Gastroesophageal sphincter (tissue), 4 donors: ENCODE data around the gene DMRT1. TPM values are rescaled to one million over a fixed set of nuclear protein-coding genes. Genes with fewer than 3 reads are reported as not detected.
A peak's percentile ranks its signal among the peaks of the same experiment; 100 is the strongest.

Experiments used
- ATAC-seq: fragments of 150-250 bp; one replicate; pipeline ENCODE4 v1.9.1; 2016; ENCODE audit warnings: mild to moderate bottlenecking, moderate library complexity
- H3K27ac ChIP-seq, 4 donors: fragments of 200-600 bp; sonication (generic) in 3 of 4; 1 replicate in 3 of 4; 2 replicates in 1 of 4; pipeline ENCODE4 v1.5.1; 2016 to 2019
- H3K27me3 ChIP-seq: fragments of 200-600 bp; sonication (generic); one replicate; pipeline ENCODE4 v1.5.1; 2019
- H3K36me3 ChIP-seq, 2 donors: fragments of 200-600 bp; sonication (generic); one replicate each; pipeline ENCODE4 v1.5.1; 2019; ENCODE audit warnings: control low read depth in 1 of 2
- H3K4me1 ChIP-seq, 3 donors: fragments of 200-600 bp; sonication (generic); 1 replicate in 2 of 3; 2 replicates in 1 of 3; pipeline ENCODE4 v1.5.1; 2016 to 2019; ENCODE audit warnings: control low read depth in 2 of 3
- H3K4me3 ChIP-seq, 2 donors: fragments of 200-600 bp; sonication (generic); one replicate each; pipeline ENCODE4 v1.5.1; 2019; ENCODE audit warnings: mild to moderate bottlenecking in 1 of 2, moderate library complexity in 1 of 2
- H3K9me3 ChIP-seq, 3 donors: fragments of 200-600 bp; sonication (generic); one replicate each; pipeline ENCODE4 v1.5.1; 2017 to 2019; ENCODE audit warnings: control low read depth in 2 of 3
- EP300 ChIP-seq: sonication (generic); formaldehyde crosslinking; IDR thresholded peaks from one replicate; pipeline ENCODE4 v1.6.1; 2017; ENCODE audit warnings: antibody characterized with exemption, mild to moderate bottlenecking
- POLR2A ChIP-seq, 2 donors: fragments of 450-650 bp; IDR thresholded peaks; one replicate each; pipeline ENCODE4 v1.6.1; 2017; ENCODE audit warnings: antibody characterized with exemption in 2 of 2, mild to moderate bottlenecking in 2 of 2, moderate library complexity in 1 of 2
- POLR2AphosphoS5 ChIP-seq: sonication (generic); formaldehyde crosslinking; IDR thresholded peaks from one replicate; pipeline ENCODE4 v1.6.1; 2017; ENCODE audit warnings: antibody characterized with exemption
- WGBS, 2 donors: methylation state at CpG; one replicate each; pipeline ENCODE4 v1.1.5; 2018; ENCODE audit warnings: low coverage in 1 of 2; 5-methylcytosine and 5-hydroxymethylcytosine counted together
- total RNA-seq, 4 donors: library from RNA; depleted of rRNA; stranded (reverse); fragments of >200 nt; gene quantifications; one replicate each; pipeline ENCODE4 v1.1.0, GENCODE V29; 2016
- TF ChIP-seq, protein P1 (sequence below), 4 experiments: fragments of 200-600 bp in 2 of 4; fragments of 450-650 bp in 2 of 4; sonication (generic) in 1 of 4; IDR thresholded peaks; one replicate each; pipeline ENCODE4 v1.5.1; 2017 to 2019; ENCODE audit warnings: antibody characterized with exemption in 4 of 4, mild to moderate bottlenecking in 2 of 4, moderate library complexity in 2 of 4

Gene DMRT1
- total RNA-seq, 4 donors from 2014 or later, result not detected

DNA sequence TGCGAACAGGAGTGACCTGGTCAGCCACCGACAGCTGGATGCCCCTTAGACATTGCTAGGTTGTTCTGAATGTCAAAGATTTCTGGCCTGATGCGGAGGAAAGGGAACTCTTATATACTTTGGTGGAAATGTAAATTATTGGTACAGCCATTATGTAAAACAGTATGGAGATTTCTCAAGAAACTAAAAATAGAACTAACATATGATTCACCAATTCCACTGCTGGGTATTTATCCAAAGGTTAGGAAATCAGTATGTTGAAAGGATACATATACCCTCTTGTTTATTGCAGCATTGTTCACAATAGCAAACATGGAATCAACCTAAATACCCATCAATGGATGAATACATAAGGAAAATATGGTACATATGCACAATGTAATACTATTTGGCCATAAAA lies 166.7 kb downstream of the DMRT1 start:
- H3K4me1 ChIP-seq, result no peaks in the 10 kb centered on the region

DNA sequence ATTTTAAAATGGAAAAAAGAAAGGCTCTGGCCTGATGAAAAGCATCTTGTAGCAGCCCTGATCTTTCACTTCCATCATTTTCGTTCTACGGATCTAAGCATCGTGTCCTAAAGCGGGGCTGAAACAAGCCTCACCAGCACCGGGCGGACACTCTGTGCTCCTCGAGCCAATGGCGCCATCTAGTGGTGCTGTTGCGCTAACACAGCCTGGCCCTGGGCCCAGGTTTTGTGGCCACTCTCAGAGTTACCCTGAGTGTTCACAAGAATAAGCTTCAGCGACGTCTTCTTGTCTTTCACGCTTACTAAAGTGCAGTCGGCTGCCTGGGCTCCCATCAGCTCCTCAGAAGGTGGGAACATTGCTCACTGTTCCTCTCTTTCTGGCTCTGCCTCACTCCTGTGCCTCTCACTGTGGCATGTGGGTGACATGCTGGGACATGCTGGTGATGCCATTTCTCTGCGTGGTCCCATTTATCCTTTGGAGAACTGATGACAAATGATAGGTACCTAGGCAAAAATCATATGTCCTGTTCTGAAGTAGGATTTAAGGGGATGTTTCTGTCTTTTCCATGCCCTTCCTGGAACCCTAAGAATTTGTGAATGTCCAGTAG lies 167.7 kb downstream of the DMRT1 start:
- no peaks in the 10 kb centered on the region for H3K9me3 ChIP-seq
- TF ChIP-seq EP300 (no peak), POLR2AphosphoS5 (peak; percentile 15), POLR2A (IDR thresholded peaks at IDR 0.05) (no peak)
- TF ChIP-seq, protein P1, sequence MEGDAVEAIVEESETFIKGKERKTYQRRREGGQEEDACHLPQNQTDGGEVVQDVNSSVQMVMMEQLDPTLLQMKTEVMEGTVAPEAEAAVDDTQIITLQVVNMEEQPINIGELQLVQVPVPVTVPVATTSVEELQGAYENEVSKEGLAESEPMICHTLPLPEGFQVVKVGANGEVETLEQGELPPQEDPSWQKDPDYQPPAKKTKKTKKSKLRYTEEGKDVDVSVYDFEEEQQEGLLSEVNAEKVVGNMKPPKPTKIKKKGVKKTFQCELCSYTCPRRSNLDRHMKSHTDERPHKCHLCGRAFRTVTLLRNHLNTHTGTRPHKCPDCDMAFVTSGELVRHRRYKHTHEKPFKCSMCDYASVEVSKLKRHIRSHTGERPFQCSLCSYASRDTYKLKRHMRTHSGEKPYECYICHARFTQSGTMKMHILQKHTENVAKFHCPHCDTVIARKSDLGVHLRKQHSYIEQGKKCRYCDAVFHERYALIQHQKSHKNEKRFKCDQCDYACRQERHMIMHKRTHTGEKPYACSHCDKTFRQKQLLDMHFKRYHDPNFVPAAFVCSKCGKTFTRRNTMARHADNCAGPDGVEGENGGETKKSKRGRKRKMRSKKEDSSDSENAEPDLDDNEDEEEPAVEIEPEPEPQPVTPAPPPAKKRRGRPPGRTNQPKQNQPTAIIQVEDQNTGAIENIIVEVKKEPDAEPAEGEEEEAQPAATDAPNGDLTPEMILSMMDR (IDR thresholded peaks at IDR 0.05), result peak; percentile 81 to 94 (median 87)
- no peak overlapping the region for H3K4me3 ChIP-seq
- H3K27ac ChIP-seq, result no peak overlapping the region
- H3K36me3 ChIP-seq, result no peaks in the 10 kb centered on the region
- H3K27me3 ChIP-seq, result peaks cover 61% of the 10 kb centered on the region
- 6 to 11% methylated on average over 12 to 13 of the region's 14 CpGs for WGBS, 2 donors
- H3K4me1 ChIP-seq, result no peaks in the 10 kb centered on the region
- peak; percentile 94 for ATAC-seq

More for the DNA sequence above, 166.7 kb downstream of the DMRT1 start:
- Histone ChIP-seq H3K4me3 (no peak overlapping the region), H3K36me3 (no peaks in the 10 kb centered on the region), H3K27me3 (peaks cover 68% of the 10 kb centered on the region), H3K9me3 (no peaks in the 10 kb centered on the region), H3K27ac (no peak overlapping the region)
- 74 to 92% methylated on average over 3 of the region's 3 CpGs for WGBS, 2 donors
- TF ChIP-seq, protein P1 (IDR thresholded peaks at IDR 0.05), result no peak
- TF ChIP-seq EP300, result no peak
- no peak for TF ChIP-seq POLR2A (IDR thresholded peaks at IDR 0.05)
- TF ChIP-seq POLR2AphosphoS5, result no peak
- ATAC-seq, result no peak

DNA sequence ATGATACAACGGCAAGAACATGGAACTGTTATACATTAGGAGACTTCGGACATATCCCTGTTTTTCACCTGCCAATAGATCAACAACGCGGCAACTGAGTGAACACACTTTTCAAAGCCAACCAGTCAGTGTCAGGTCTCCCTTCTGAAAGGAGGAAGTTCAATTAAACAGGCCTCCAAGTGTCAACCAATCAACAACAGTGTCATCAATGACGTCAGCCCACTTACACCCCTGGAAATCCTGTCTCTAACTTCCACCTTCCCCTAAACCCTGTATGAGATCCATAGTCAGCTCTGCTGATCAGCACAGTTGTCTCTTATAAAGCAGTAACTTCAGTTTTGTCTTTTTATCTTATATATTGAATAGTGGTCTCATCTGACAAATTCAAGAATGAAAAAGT lies 171.5 kb downstream of the DMRT1 start:
- ATAC-seq, result no peak
- Histone ChIP-seq H3K4me3 (no peak overlapping the region), H3K9me3 (no peaks in the 10 kb centered on the region), H3K27me3 (peaks cover 41% of the 10 kb centered on the region), H3K4me1 (no peaks in the 10 kb centered on the region), H3K36me3 (no peaks in the 10 kb centered on the region), H3K27ac (no peak overlapping the region)
- 47 to 70% methylated on average over 3 to 5 of the region's 5 CpGs for WGBS, 2 donors
- TF ChIP-seq POLR2A (IDR thresholded peaks at IDR 0.05) (no peak), EP300 (no peak), POLR2AphosphoS5 (no peak)
- TF ChIP-seq, protein P1 (IDR thresholded peaks at IDR 0.05), result no peak

DNA sequence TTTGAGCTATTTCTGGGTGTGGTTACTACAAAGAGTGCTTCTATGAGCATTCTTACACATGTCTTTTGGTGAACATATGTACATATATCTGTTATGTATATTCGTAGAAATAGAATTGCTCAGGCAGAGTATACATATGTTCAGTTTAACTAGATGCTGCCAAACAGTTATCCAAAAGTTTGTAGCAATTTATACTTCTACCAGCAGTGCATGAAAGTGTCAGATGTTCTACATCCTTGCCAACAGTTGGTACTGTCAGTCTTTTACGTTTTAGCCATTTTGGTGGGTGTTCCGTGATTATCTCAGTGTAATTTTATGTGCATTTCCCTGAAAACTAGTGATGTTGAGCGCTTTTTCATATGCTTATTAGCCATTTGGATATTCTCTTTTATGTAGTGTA lies 172.7 kb downstream of the DMRT1 start:
- Histone ChIP-seq H3K36me3 (no peaks in the 10 kb centered on the region), H3K4me3 (no peak overlapping the region), H3K4me1 (no peaks in the 10 kb centered on the region), H3K27me3 (peaks cover 39% of the 10 kb centered on the region), H3K27ac (no peak overlapping the region), H3K9me3 (no peaks in the 10 kb centered on the region)
- WGBS, 2 donors, result 68% methylated on average over 4 of the region's 4 CpGs
- TF ChIP-seq EP300, result no peak
- TF ChIP-seq, protein P1 (IDR thresholded peaks at IDR 0.05), result no peak
- no peak for TF ChIP-seq POLR2A (IDR thresholded peaks at IDR 0.05)
- TF ChIP-seq POLR2AphosphoS5, result no peak
- no peak for ATAC-seq

DNA sequence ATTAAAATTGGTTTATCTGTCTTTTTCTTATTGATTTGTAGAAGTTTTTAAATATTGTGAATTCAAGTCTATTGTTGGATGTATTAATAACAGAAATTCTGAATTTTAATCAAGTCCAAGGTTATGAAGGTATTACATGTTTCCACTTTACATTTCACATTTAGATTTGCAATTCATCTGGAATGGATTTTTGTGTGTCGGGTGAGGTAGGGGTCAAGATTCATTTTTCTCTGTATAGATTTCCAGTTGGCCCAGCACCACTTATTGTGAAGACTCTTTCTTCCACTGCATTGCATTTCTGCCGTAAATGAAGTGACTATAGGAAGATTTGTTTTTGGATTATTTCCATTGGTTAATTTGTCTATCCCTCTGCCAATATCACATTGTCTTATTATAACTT lies 173.1 kb downstream of the DMRT1 start:
- Histone ChIP-seq H3K9me3 (no peaks in the 10 kb centered on the region), H3K36me3 (no peaks in the 10 kb centered on the region), H3K27ac (no peak overlapping the region), H3K4me1 (no peaks in the 10 kb centered on the region), H3K4me3 (no peak overlapping the region), H3K27me3 (peaks cover 35% of the 10 kb centered on the region)
- 68 to 100% methylated on average over 1 to 2 of the region's 2 CpGs for WGBS, 2 donors
- ATAC-seq, result no peak
- no peak for TF ChIP-seq EP300
- no peak for TF ChIP-seq POLR2AphosphoS5
- TF ChIP-seq, protein P1 (IDR thresholded peaks at IDR 0.05), result no peak
- TF ChIP-seq POLR2A (IDR thresholded peaks at IDR 0.05), result no peak
